ENCODE results near the gene TNIP1.

TNIP1 gene

DNA sequence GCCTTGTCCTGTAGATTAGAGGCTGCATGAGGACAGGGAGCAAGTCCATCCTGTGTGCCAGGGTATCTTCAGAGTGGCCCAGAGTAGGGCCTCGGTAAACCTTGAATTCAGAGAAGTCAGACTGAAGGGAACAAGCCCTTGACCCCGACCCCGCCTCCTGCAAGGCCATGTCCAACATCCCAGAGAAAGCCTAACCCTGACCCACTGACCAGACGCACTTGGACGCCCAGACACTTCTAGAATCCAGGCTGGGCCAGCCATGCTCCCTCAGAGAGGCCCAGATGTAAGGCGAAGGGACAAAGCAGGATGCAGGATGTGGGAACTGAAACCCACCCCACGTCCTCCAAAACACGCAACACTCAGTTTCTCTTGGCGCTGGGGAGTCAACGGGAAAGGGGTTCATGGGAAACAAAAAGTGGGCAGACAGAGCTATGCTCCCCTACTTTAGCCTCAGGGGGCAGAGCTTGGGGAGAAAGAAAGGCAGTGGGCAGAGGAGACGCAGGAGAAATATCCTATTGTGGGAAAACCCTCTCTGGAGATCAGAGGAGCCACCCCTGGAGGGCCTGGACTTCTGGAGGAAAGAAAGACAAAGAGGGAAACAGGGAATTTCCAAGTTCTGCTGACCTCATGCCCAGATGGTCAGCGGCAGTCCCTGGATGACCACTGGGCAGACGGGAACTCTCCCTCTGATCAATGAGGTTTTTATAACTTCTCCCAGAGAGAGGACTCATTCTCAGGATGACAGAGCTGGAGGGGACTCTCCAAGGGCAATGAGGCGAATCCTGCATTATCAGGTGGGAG lies 13.0 kb downstream of the TNIP1 start:
- DNase-seq (ENCODE audit: low read depth in 3 of 3, low spot score in 1 of 3): no peak

DNA sequence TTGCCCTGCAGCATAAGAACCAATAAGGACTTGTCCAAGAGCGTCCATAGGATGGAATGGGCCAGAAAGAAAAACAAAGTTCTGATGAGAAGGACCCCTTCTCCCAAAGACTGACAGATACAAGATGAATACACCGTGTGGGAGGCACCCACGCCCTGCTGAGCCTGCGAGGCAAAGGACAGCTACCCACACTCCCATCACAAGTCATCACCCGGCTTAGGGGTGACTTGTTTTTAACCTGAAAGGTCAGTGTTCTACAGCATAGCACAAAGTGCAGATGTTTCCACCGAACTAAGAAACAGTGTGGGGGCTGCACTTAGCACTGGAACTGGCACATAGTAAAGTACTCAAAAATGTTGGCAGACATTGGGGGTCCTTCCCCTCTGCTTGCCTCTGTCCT lies 13.9 kb downstream of the TNIP1 start:
- no peak for DNase-seq (ENCODE audit: low read depth in 3 of 3, low spot score in 1 of 3)

DNA sequence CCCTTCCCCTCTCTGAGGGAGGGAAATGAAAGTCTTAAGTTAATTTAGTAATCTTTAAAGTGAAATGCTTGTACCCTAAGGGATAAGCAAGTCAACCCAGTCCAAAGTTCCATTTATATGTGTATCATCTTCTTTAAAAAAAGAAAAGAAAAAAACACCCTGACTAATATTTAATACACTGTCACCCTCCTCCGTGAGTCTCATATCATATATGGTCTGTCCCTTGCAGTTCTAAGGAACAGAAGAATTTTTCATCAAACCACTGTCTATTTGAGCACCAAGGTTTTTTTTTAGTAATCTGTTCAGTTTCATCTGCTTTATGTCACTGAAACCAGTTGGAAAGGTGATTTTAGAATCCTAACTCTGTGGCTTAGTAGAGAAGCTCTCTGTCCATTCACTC lies 15.2 kb downstream of the TNIP1 start:
- DNase-seq (ENCODE audit: low read depth in 3 of 3, low spot score in 1 of 3): no peak

DNA sequence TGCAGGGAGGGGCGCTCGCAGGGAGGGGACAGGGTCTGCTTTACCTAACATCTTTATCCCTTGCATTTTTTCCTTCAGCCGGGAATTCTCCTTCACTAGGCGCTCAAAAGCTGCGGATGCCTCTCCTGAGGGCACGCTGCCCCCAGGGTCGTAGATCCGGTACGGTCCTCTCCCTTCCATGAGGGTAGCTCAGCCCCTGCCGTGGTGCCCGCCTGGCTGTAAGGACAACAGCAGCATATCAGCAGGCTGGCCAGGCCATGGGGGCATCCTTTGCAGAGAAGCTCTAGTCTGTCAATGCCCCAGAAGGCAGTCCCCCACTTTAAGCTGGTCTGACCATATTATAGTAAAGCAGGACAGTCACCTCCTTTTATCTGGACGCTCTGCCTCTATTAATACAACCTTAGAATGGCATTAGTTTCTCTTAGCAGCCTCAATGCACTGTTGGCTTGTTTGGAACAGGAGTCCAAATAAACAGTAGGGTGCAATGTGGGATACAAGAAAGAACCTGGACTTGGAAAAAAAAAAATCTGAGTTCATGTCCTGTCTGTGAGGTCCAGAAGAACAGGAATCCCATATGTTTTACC lies 15.8 kb downstream of the TNIP1 start:
- no peak for DNase-seq (ENCODE audit: low read depth in 3 of 3, low spot score in 1 of 3)

DNA sequence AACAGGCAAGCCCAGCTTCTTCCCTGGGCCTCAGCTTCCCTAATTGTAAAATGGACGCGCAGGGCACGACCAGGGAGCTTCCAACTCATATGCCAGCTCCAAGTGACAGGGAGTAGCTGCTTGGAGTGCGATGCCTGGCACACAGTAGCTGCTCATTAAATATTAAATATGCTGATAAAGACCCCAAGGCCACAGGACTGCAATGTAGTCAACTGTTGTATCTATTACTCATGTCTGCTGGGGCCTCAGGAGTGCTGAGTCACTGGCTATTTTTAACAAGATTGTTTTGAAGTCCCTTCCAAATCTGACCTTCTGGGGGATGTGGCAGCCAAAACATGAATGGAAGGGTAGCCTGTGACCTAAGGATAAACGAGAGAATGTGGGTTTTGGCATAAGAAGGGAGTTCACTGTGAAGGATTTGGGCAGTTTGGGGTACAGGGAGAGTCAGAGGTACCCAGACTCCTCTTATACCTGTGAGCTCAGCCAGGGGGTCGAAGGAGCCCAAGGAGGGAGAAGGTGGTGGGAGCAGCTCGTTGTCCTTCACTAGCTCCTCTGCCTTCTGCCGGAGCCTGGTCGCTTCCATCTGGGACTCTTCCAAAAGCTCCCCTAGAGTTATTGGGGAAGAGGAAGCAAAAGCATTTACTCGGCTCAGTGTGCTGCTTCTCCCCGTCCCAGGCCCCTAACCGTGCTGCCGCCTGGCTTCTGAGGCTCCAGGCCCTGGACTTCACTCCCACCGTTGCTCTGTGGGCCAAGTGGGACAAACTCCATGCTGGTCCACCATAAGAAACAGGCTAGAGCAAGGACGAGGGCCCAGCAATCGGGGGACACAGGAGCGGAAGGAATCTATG lies 17.5 kb downstream of the TNIP1 start:
- no peak for DNase-seq (ENCODE audit: low read depth in 3 of 3, low spot score in 1 of 3)

DNA sequence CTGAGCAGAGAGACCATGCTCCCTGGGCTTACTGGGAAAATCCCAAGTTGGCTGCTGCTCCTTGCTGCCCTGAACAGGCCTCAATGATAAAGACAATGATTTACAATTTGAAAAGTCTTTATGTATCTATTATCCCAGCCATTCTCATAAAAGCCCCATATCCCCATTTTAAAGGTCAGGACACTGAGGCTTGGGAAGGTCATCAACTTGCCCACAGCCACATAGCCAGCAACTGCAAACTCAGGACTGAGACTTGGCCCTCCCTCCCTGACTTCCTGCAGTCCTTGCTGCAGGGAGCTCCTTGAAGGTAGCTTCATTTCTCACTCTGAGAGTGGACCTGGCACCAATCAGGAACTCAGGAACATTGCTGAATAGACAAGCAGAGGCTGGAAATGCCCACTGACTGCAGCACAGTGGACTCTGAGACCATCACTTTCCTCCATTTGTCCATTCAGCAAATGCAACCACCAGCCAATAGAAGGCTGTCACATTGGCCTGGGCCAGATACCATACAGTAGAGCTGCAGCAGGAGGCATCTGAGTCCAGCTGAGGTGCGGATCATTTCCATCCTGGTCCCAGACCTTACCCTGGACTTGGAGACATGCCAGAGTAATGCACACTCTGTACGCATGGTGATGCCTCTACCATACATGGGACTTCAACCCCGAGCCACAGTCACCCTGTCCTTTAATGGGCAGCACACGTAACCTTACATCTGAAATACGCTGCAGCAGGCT lies 18.3 kb downstream of the TNIP1 start:
- DNase-seq (ENCODE audit: low read depth in 3 of 3, low spot score in 1 of 3): no peak

GRCh38 chr5:151060742-151061141 lies 20.1 kb downstream of the TNIP1 start:
- DNase-seq (ENCODE audit: low read depth in 3 of 3, low spot score in 1 of 3): no peak

GRCh38 chr5:151058891-151059489 lies 21.8 kb downstream of the TNIP1 start:
- no peak for DNase-seq (ENCODE audit: low read depth in 3 of 3, low spot score in 1 of 3)

DNA sequence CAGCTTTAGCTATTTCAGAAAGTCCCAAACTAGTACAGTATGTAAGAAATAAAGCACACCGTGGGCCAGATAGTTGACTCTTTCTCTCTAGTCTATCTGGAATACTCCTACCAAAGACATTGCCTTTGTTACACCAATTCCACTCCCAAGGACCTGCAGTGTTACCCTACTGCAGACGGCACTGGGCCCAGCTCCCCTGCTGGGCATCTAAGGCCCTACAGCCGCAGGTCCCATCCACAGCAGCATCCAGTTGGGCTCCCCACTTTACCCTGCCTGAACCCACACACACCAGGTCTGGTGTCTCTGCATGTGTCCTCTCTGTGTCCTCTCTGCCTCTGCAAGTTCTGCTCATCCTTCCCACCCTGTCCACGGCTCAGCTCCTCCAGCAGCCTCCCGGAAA lies 22.5 kb downstream of the TNIP1 start:
- DNase-seq (ENCODE audit: low read depth in 3 of 3, low spot score in 1 of 3): no peak

DNA sequence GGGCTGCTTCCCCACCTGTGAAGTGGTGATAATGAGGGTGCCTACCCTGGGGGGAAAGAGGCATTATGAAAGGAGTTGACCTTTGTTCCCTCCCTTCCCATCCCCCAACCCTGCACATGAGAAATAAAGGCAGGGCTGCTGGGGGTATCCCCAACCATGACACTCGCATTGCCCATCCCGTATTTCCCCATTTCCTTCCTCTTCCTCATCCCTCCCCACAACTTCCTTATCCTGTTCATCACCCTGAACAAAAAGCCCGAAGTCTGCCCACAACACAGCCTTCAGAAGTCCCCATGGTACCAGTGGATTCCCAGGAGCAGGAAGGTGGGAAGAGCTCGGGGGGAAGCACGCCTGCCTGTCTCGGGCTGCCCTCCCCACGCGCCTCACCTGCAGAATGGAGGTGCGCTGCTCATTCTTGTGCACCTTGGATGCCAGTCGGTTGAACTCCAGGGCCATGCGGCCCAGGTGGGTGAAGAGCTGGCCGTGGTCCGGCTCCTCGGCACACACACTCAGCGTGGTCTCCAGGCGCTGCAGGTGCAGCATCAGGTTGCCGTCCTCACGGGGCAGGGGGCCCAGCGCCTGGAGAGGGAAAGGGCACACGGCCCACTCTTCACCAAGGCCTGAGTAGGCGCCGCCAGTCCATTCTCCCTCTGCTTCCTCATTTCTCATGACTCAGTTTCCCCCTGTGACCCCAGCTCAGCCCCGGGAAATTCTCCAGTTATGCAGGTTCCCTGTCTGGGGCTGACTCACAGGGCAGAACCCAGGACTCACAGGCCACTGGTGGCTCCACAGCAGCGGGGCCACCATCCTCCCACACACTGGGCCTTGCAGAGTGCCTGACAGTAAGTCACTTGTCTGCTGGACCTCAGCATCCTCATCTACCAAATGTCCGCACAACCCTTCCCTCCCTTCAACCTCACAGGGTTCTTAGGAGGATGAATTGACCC lies 24.2 kb downstream of the TNIP1 start:
- DNase-seq (ENCODE audit: low read depth in 3 of 3, low spot score in 1 of 3): no peak

DNA sequence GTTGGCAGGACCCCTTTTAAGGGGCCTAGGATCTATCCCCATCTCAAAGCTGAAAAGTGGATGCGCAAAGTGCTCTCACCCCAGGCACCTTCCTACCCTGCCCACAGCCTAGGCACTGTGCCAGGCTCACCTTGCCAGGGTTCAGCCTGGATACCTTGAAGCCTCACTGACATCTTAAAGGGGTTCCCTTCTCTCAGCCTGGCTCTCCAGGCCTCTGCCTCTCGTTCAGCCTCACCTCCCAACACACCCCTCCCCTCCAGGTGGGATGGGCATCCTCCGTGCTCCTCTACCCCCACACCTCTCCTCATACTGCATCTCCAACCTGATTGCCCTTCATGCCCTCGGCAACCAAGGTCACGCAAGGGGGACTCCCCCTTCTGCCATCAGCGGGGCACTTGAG lies 25.5 kb downstream of the TNIP1 start:
- DNase-seq (ENCODE audit: low read depth in 3 of 3, low spot score in 1 of 3): no peak

DNA sequence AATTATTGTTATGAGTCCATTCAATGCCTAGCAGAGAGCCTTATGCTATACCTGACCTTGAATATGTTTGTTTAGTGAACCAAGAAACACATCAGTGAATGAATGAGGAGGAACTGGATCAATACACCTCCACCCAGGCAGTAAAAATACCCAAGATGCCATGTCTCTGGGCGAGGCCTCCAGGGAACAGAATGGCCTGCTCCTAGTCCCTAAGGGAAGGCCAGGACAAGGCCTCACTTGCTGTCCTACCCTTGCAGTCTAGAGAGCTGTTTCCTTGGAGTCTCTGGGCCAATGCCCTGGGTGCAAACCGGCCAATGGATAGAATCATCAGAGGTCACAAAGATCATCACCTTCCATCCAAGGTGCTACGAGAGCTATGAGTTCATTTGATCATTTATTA lies 26.1 kb downstream of the TNIP1 start:
- DNase-seq (ENCODE audit: low read depth in 3 of 3, low spot score in 1 of 3): no peak

GRCh38 chr5:151053796-151054462 lies 26.9 kb downstream of the TNIP1 start:
- DNase-seq (ENCODE audit: low read depth in 3 of 3, low spot score in 1 of 3): no peak

- no peak for DNase-seq (ENCODE audit: low read depth in 3 of 3, low spot score in 1 of 3)
Observed at GRCh38 chr5:151052836-151053235, 28.0 kb downstream of the TNIP1 start.

GRCh38 chr5:151051931-151052608 lies 28.8 kb downstream of the TNIP1 start:
- DNase-seq (ENCODE audit: low read depth in 3 of 3, low spot score in 1 of 3): no peak

DNA sequence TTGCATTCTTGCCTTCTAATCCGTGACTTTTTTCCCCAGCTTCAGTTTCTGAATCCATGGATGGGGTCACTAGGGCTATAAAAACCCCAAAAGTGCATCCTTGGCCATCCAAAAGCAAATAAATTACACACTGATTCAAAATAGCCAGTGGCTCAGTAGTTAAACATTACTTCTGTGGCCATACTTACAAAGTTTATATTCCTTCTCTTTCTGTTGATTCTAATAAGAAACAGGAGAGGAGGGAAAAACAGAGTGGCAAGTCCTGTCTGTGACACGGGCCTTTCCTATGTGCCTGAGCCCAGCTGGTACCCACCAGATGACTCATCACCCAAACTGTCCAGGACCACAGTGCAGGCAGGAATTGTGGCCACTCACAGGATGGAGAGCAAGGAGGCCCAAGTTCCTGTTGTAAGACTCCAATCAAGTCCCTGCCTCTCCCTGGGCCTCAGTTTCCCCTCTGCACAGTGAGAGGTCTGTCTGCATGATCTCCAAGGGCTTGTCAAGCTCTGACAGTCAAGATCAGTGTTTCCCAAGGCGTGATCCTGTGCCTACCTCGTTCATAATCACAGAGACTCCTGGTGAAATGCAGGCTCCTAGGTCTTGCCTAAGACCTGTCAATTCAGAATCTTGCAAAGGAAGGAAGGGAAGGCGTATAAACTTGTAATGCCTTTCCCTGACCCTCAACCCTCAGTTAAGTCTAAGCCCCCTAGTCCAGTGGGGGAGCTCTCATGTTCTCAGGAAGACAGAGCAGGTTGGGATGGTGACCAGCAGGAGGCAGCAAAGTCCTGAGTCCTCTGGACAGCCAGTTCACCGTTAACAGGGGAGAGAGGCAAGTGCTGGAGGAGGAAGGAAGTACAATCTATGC lies 29.5 kb downstream of the TNIP1 start:
- DNase-seq (ENCODE audit: low read depth in 3 of 3, low spot score in 1 of 3): peak; percentile 13 to 54 (median 47)

DNA sequence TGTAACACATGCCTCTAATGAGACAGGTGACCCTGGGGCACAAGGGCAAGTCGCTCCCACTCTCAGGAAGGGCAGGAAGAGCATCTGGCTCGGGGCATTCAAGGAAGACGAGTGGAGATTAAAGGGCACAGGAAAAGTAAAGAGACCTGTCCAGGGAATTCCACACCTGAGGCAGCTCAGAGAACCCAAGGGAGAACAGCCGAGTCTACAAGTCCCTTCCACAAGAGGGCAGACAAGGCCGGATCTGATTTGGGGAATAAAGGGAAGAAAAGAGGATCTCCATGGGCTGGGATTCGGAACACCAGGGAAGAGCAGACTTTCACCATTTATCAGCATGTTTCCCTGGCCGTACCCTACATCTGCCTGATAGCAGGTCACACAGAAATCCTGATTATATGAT lies 32.3 kb downstream of the TNIP1 start:
- no peak for DNase-seq (ENCODE audit: low read depth in 3 of 3, low spot score in 1 of 3)

Data from stimulated activated CD4-positive, alpha-beta T cell treated with anti-CD3 and anti-CD28 coated beads, TNF-alpha, amount 100 ng/mL, for 1 hour (primary cell).